Skeletal muscle satellite cell (primary cell): ENCODE data around the gene AFG3L2. TPM values are rescaled to one million over a fixed set of nuclear protein-coding genes. Genes with fewer than 3 reads are reported as not detected.
"Not testable (repeated sequence)": the region's sequence is repeated elsewhere in the genome, so short reads cannot be mapped to it uniquely, and the experiment has no call there.

Source experiments
- H3K27me3 ChIP-seq: 2 replicates; pipeline ENCODE4 v1.7.0; 2013; ENCODE audit warnings: low read length; ENCODE audit not compliant: control insufficient read depth, insufficient read depth
- H3K36me3 ChIP-seq: 2 replicates; pipeline ENCODE4 v1.7.0; 2013; ENCODE audit warnings: mild to moderate bottlenecking, control low read depth, low read length; ENCODE audit not compliant: insufficient read depth
- H3K4me1 ChIP-seq: 2 replicates; pipeline ENCODE4 v1.7.0; 2013; ENCODE audit warnings: low read length; ENCODE audit not compliant: control insufficient read depth, insufficient read depth
- H3K4me2 ChIP-seq: 2 replicates; pipeline ENCODE4 v1.7.0; 2013; ENCODE audit warnings: mild to moderate bottlenecking, low read length
- H3K4me3 ChIP-seq: 2 replicates; pipeline ENCODE4 v1.7.0; 2013; ENCODE audit warnings: low read length
- H3K9ac ChIP-seq: 2 replicates; pipeline ENCODE4 v1.7.0; 2013; ENCODE audit warnings: mild to moderate bottlenecking, low read depth, low read length, moderate library complexity
- H3K9me3 ChIP-seq: replicated peaks from 2 replicates; pipeline ENCODE4 v1.7.0; 2013; ENCODE audit warnings: mild to moderate bottlenecking, control low read depth, low read length
- total RNA-seq: library from RNA; depleted of rRNA; stranded (reverse); fragments of >200 nt; gene quantifications from 2 replicates; pipeline ENCODE4 v1.2.3, GENCODE V29; 2012; rRNA removed

Gene AFG3L2
- total RNA-seq = 40.0 and 61.6 TPM in 2 replicates

DNA sequence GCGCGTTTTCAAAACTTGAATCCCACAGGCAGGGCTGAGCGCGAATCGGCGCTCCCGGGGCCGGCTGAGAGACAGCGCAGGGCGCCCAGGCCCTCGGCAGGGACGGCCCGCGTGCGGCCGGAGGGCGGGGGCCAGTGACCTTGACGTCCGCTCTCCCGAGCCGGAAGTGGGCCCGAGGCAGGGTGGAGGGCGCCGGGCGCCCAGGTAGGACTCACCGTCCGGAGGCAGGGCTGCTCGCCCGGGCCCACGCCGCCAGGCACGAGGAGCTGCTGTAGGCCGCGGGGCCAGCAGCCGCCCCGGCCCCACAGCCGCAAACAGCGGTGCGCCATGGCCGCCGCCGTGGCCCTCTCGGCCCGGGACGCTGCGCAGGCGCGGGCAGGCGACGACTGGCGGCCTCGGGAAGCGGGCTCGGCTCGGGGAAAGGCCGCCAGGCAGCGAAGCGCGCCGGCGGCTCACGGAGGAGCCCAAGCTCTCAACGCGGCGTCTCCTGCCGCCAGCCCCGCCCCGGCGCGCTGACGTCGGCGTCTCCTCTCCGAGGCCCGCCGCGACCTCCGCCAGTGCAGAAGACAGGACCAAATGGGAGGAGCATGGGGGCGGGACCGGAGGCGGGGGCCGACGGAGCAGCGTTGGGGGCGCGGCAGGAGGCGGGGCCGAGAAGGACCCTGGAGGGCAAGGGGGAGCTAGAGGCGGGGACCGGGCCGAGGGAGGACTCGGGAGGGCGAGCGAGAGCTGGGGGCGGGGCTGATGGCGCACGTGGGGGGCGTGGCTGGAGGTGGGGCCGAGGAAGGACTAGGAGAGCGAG is at the start of gene AFG3L2:
TSS of gene AFG3L2 (minus strand) at position 474 of the 802 bp plus-strand sequence. CDS start at position 329, 145 bp downstream.
- H3K4me1 ChIP-seq = peaks cover 10% of the 10 kb centered on the region
- no peaks in the 10 kb centered on the region for H3K27me3 ChIP-seq
- H3K9me3 ChIP-seq = no peaks in the 10 kb centered on the region
- H3K36me3 ChIP-seq = peaks cover 4% of the 10 kb centered on the region
- H3K9ac ChIP-seq = peak within 1 kb of the TSS; percentile 99
- peak within 1 kb of the TSS; percentile 93 for H3K4me2 ChIP-seq
- peak within 1 kb of the TSS; percentile 91 for H3K4me3 ChIP-seq

DNA sequence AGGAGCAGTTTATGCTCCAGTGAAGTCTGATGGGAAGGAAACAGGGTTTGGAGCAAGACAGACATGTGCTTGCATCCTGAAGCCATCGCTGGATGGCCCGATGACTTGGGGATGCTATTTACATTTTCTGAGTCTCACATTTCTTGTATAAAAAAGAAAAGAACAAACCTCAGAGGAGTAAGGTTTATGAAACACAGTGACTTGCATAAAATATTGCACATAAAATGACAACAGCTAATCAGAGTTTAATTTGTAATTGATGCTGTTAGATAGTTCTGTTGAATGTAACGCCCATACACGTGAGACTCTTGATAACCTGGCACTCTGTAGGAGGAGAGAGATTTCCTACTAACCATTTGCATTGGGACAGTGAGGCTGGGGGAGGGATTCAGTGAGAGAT is 47.2 kb upstream of the AFG3L2 start:
- Histone ChIP-seq H3K9ac (no peak overlapping the region), H3K27me3 (no peaks in the 10 kb centered on the region), H3K4me2 (no peak overlapping the region), H3K4me1 (peaks cover 4% of the 10 kb centered on the region), H3K9me3 (peaks cover 4% of the 10 kb centered on the region), H3K36me3 (peaks cover 28% of the 10 kb centered on the region), H3K4me3 (no peak overlapping the region)

DNA sequence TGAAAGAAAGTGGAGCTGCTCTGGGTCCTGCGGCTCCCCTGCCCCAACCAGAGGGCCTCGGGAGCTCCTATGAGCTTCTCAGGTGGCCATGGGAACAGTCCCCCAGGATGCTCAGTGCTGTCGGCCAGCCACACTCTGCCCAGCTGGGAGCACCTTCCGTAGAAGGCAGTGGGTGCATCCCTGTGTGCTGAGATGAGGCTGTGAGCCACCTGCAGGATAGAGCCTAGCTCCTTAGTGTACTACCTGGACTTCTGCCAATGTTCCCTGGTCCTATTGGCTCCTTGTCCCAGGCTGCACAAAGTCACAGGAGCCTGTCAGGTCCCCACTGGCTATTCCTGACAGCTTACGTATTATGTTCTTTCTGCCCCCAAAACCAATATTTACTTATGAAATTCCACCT is 46.8 kb upstream of the AFG3L2 start:
- Histone ChIP-seq H3K27me3 (no peaks in the 10 kb centered on the region), H3K9ac (no peak overlapping the region), H3K4me1 (peaks cover 4% of the 10 kb centered on the region), H3K9me3 (peaks cover 4% of the 10 kb centered on the region), H3K4me3 (no peak overlapping the region), H3K4me2 (no peak overlapping the region), H3K36me3 (peaks cover 28% of the 10 kb centered on the region)

DNA sequence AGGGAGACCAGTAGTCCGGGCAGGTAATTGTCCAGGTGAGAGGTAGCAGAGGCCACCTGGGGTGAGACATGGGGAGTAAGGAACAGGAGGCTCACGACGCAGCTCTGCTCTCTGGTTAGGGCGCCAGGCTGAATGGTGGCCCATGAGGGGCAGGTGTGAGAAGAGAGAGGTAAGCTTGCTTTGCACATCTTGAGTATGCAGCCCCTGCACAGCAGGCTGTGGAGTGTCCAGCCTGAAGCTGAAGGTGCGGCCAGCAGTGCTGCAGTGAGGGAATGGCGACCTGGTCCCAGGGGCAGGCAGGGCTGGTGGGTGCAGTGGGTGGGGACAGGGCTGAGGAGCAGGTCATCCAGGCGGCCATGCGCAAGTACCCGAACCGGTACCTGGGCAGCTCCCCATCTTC is 46.4 kb upstream of the AFG3L2 start:
- no peak overlapping the region for H3K9ac ChIP-seq
- peaks cover 4% of the 10 kb centered on the region for H3K4me1 ChIP-seq
- H3K27me3 ChIP-seq = no peaks in the 10 kb centered on the region
- H3K4me3 ChIP-seq = no peak overlapping the region
- no peak overlapping the region for H3K4me2 ChIP-seq
- H3K36me3 ChIP-seq = peaks cover 27% of the 10 kb centered on the region
- H3K9me3 ChIP-seq = peaks cover 4% of the 10 kb centered on the region

DNA sequence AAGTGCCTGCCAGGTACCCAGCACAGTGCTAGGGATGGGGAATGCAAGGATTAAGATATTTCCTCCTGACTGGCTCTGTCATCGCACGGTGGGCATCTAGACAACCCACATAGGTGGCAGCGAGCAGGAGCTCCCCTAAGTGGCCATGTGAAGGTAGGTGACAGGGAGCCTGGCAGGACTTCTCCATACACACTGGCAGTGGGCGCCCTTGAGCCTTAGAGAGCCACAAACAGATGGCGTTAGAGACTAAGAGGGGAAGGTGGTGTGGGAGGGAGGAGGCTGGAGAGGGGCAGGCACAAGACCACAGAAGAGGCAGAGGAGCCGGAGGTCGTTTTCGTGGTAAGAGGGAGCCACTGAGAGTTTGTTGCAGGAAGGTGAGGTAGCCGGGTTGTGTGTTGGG is 45.9 kb upstream of the AFG3L2 start:
- H3K4me3 ChIP-seq = no peak overlapping the region
- H3K27me3 ChIP-seq = no peaks in the 10 kb centered on the region
- no peak overlapping the region for H3K9ac ChIP-seq
- peaks cover 4% of the 10 kb centered on the region for H3K9me3 ChIP-seq
- H3K4me1 ChIP-seq = peaks cover 4% of the 10 kb centered on the region
- H3K36me3 ChIP-seq = peaks cover 23% of the 10 kb centered on the region
- no peak overlapping the region for H3K4me2 ChIP-seq

DNA sequence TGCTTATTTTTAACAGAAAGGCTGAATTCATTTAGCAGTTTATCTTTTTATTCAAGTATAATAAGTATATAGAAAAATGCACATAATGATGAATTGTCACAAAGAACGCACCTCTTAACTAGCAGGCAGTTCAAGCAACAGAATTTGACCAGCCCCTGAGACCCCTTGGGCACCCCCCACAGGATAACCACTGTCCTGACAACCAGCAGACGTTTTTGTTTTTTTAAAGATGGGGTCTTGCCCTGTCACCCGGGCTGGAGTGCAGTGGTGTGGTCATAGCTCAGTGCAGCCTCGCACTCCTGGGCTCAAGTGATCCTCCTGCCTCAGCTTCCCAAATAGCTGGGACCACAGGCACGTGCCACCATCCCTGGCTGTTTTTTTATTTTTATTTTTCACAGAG is 44.7 kb upstream of the AFG3L2 start:
- Histone ChIP-seq H3K4me2 (no peak overlapping the region), H3K9me3 (peaks cover under 1% of the 10 kb centered on the region), H3K9ac (no peak overlapping the region), H3K27me3 (no peaks in the 10 kb centered on the region), H3K36me3 (peaks cover 12% of the 10 kb centered on the region), H3K4me3 (no peak overlapping the region), H3K4me1 (peaks cover 4% of the 10 kb centered on the region)

DNA sequence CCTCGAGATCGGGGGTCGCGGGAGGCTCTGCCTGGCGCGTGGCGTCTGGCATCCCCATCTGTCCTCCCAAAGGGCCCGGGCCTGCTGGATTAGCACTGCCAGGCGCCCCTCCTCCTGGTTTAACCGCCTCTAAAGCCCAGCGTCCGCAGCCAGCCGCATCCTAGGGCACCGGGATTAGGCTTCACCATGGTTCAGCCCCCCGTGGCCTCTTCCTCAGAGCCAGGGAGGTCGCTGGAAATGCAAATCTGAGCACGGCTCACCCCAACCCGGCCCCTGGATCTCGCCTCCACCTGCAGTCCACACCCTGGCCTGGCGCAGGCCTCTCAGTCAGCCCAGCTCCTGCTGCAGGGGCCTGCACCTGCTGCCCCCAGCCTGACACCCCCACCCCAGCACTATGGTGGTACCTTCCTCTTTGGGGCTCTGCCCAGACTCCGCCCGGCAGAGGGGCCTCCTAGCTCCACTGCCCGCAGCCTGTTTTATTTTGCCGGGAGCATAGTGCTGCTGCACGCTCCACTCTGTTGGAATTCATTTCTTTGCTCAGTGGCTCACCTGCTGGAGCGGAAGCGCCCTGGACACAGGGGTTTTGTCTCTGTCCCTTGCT is 43.9 kb upstream of the AFG3L2 start:
- no peak overlapping the region for H3K9ac ChIP-seq
- H3K27me3 ChIP-seq = no peaks in the 10 kb centered on the region
- peak overlapping the region; percentile 52 for H3K4me2 ChIP-seq
- peaks cover 8% of the 10 kb centered on the region for H3K4me1 ChIP-seq
- no peaks in the 10 kb centered on the region for H3K9me3 ChIP-seq
- H3K36me3 ChIP-seq = peaks cover 10% of the 10 kb centered on the region
- H3K4me3 ChIP-seq = peak overlapping the region; percentile 34

DNA sequence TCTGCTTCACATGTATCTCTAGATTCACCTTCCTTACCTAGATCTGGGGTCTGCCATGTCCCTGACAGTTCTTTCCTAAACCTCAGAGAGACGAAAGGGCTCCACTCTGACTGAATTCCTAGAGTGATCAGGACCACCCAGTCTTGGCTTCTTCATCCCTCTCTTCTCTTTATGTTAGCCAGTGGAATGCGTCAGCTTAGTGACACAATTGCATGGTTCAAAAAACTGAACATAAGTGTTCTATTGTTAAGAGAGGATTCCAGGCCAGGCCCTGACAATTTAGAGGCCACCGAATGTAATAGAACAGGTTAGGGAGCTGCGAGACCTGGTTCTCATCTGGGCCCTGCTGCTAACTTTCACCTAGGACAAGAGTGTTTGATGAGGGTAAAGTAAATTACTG is 40.7 kb upstream of the AFG3L2 start:
- peaks cover 14% of the 10 kb centered on the region for H3K4me1 ChIP-seq

DNA sequence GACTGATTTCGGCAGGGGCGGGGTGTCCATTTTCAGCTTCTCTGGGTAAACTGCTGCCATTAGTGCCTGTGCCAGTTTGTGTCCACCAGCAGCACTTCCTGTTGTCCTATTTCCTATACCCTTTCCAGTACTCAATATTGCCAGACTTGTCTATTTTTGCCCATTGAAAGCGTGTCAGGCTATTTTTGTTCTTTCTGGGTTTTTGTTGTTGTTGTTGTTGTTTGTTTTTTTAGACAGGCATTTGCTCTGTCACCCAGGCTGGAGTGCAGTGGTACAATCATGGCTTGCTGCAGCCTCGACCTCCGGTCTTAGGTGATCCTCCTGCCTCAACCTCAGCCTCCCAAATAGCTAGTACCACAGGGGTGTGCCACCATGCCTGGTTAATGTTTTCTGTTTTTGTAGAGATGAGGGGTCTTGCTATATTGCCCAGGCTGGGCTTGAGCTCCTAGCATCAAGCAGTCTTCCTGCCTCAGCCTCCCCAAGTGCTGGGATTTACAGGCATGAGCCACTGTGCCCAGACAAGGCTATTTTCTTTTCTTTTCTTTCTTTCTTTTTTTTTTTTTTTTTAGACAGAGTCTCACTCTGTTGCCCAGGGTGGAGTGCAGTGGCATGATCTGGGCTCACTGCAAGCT is 39.2 kb upstream of the AFG3L2 start:
- H3K9ac ChIP-seq = peak overlapping the region; percentile 42
- H3K27me3 ChIP-seq = no peaks in the 10 kb centered on the region
- peak overlapping the region; percentile 26 for H3K4me2 ChIP-seq
- H3K4me3 ChIP-seq = no peak overlapping the region
- peaks cover 14% of the 10 kb centered on the region for H3K4me1 ChIP-seq
- H3K36me3 ChIP-seq = no peaks in the 10 kb centered on the region
- H3K9me3 ChIP-seq = no peaks in the 10 kb centered on the region

More for the DNA sequence above, 40.7 kb upstream of the AFG3L2 start:
- no peak overlapping the region for H3K4me3 ChIP-seq
- H3K9ac ChIP-seq = no peak overlapping the region
- no peaks in the 10 kb centered on the region for H3K36me3 ChIP-seq
- no peaks in the 10 kb centered on the region for H3K9me3 ChIP-seq
- no peaks in the 10 kb centered on the region for H3K27me3 ChIP-seq
- no peak overlapping the region for H3K4me2 ChIP-seq

DNA sequence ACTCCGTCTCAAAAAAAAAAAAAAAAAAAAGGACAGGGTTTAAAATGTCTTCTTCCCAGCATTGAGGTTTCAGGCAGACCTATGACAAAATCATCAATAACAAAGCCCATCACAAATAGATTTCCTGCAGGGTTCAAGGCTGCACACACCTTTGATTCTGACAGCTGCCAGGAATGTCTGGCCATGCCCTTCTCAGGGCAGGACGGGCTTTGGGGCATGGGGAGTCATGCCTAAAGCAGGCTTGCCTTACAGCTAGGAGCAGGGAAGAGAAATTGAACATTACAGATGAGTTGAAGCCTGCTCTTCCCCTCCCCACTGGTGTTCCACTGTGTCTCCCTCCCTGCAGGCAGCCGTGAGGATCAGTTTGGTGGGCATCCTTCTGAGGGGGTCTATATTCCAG is 34.4 kb upstream of the AFG3L2 start:
- Histone ChIP-seq H3K9ac (no peak overlapping the region), H3K4me3 (no peak overlapping the region), H3K36me3 (no peaks in the 10 kb centered on the region), H3K9me3 (no peaks in the 10 kb centered on the region), H3K4me2 (no peak overlapping the region), H3K27me3 (no peaks in the 10 kb centered on the region), H3K4me1 (peaks cover 26% of the 10 kb centered on the region)

DNA sequence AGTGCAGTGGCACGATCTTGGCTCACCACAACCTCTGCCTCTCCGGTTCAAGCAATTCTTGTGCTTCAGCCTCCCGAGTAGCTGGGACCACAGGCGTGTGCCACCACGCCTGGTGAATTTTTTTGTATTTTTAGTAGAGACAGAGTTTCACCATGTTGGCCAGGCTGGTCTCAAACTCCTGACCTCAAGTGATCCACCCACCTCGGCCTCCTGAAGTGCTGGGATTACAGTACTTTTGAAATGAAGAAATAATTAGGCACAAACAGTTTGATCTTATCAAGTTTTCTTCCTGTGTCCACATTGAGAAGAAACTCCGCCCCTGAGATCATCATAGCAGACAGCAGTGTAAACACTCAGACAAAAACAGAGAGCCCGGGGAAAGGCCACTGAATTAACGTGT is 33.7 kb upstream of the AFG3L2 start:
- not testable (repeated sequence) for H3K9me3 ChIP-seq, H3K4me2 ChIP-seq, H3K4me3 ChIP-seq, H3K27me3 ChIP-seq, H3K9ac ChIP-seq, H3K36me3 ChIP-seq
- H3K4me1 ChIP-seq = peaks cover 21% of the 10 kb centered on the region
